Memory B cell (primary cell): ENCODE measurements around the gene RERE.

Experiments
- ATAC-seq: fragments of 150-1000 bp; cut with Tn5 transposase; 2 replicates; pipeline ENCODE4 v1.10.0; 2021; ENCODE audit warnings: low read depth, mild to moderate bottlenecking, moderate library complexity
- DNase-seq, 2 donors: peaks; one replicate each; pipeline ENCODE4 v3.0.0; 2022; ENCODE audit warnings: low spot score in 2 of 2
- H3K27ac Mint-ChIP-seq: one replicate; pipeline ENCODE4 v1.8.0; 2022; ENCODE audit warnings: mild to moderate bottlenecking, moderate library complexity, mixed read lengths
- H3K27me3 Mint-ChIP-seq: one replicate; pipeline ENCODE4 v1.8.0; 2022; ENCODE audit warnings: mixed read lengths
- H3K36me3 Mint-ChIP-seq: one replicate; pipeline ENCODE4 v1.8.0; 2022; ENCODE audit warnings: mild to moderate bottlenecking, mixed read lengths
- H3K4me1 Mint-ChIP-seq: one replicate; pipeline ENCODE4 v1.8.0; 2022; ENCODE audit warnings: mixed read lengths
- H3K4me3 Mint-ChIP-seq: one replicate; pipeline ENCODE4 v1.8.0; 2022; ENCODE audit warnings: mild to moderate bottlenecking, moderate library complexity, mixed read lengths
- H3K9me3 Mint-ChIP-seq: one replicate; pipeline ENCODE4 v1.8.0; 2022; ENCODE audit warnings: mixed read lengths

The RERE gene

DNA sequence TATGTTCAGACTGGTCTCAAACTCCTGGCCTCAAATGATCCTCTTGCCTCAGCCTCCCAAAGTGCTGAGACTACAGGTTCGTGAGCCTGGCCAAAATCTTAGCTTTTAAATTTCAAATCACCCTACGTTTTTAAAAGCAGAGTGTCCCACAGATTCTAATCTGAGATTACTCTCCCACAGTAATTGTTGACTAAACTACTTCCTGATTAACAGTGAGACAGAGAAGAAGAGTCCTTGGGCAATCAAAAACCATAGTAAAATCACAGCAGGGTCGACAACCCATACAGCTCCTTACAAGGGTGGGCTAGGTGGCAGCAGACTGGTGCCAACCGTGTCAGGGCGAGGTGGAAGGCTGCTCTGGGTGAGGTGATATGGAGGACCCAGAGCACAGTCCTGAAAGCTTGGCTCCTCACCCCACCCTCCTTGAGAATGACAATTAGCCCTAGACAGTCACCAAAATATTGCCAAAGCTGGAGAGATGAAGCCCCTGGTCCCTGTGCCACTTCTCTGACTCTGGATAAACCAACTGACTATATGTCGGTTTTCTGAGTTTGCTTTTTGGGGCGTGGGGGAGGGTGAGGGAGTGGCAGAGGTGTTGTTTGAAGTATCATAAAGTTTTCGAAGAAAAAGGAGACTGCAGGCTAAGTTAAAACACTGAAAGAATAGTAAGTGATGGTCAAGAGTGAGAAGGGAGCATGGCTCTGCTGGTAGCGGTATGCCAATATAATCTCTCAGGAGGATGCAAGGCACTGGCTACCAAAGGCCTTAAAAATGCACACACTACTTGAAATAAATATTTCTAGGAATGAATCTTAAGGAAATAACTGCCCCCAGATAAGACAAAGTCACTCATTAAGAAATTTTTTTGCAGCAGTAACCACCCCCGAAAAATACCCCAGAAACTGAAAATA lies 412.7 kb downstream of the RERE start:
- Mint-ChIP-seq H3K27me3 (no peaks in the 10 kb centered on the region), H3K4me1 (peaks cover 16% of the 10 kb centered on the region), H3K36me3 (peaks cover 13% of the 10 kb centered on the region), H3K27ac (peak overlapping the region; percentile 38), H3K4me3 (no peak overlapping the region), H3K9me3 (no peaks in the 10 kb centered on the region)
- no peak for DNase-seq
- ATAC-seq, result no peak

DNA sequence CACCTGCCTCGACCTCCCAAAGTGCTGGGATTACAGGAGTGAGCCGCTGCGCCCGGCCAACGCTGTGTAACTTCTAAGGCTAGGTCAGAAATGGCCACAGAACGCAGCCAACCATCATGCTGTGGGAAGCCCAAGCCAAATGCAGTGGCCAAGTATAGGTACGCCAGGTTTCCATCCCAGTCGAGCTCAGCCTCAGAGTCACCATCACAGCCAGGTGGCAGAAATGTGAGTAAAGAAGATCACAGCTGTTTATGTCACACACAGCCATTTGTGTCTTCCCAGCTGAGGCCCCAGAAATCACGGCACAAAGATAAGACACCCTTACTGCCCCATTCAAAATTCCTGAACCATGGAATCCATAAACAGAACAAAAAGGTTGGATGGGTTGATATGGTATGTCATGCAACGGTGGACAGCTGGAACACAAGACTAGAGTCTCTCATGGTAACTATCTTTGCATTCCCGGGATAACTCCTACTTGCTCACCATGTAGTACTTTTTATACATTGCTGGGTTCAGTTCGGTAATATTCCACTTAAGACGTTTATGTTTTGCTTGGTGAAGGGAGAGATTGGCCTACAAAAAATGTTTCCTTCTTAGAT lies 415.2 kb downstream of the RERE start:
- Mint-ChIP-seq H3K4me1 (peaks cover 22% of the 10 kb centered on the region), H3K27ac (no peak overlapping the region), H3K36me3 (peaks cover 19% of the 10 kb centered on the region), H3K27me3 (no peaks in the 10 kb centered on the region), H3K4me3 (no peak overlapping the region), H3K9me3 (no peaks in the 10 kb centered on the region)
- no peak for ATAC-seq
- DNase-seq, result no peak

DNA sequence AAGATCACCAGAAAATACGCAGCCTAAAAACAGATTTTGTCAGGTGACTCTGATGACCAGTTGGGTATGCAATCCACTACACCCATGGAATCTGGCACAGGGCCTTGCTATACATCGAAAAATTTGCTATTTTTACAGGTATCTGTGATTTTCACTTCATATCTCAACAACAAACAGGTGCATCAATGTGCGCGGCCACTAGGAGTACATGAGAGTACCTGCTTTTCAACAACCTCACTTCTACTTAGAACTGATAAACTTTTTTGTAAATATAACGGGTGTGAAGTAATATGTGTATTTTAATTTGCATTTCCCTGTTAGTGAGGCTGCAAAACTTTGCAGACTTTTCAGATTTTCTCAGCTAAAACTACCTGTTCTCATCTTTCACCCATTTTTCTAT lies 418.8 kb downstream of the RERE start:
- peaks cover 17% of the 10 kb centered on the region for H3K36me3 Mint-ChIP-seq
- H3K9me3 Mint-ChIP-seq, result no peaks in the 10 kb centered on the region
- ATAC-seq (no peak), DNase-seq (no peak)
- no peaks in the 10 kb centered on the region for H3K27me3 Mint-ChIP-seq
- no peak overlapping the region for H3K4me3 Mint-ChIP-seq
- peaks cover 39% of the 10 kb centered on the region for H3K4me1 Mint-ChIP-seq
- H3K27ac Mint-ChIP-seq, result peak overlapping the region; percentile 81

DNA sequence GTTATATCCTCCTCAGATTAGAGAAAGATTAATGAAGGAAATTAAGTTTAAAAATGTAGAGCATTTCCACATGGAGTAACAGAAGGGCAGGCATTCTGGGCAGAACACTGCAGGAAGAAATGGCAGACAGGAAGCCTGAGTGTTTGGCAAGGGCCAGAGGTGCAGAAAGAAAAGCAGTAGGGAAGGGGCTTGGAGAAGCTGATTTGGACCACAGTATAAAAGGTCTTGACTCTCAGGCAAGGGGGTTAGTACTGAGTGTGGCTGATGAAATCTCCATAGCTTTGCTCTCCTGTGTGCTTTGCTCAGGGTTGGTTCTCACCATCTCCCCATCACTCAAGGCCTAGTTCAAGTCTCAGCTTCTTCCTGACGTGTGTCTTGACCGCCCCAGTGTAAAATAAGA lies 419.4 kb downstream of the RERE start:
- Mint-ChIP-seq H3K27me3 (no peaks in the 10 kb centered on the region), H3K9me3 (no peaks in the 10 kb centered on the region), H3K4me1 (peaks cover 40% of the 10 kb centered on the region), H3K27ac (peak overlapping the region; percentile 81), H3K36me3 (peaks cover 17% of the 10 kb centered on the region), H3K4me3 (no peak overlapping the region)
- DNase-seq, result no peak
- no peak for ATAC-seq

DNA sequence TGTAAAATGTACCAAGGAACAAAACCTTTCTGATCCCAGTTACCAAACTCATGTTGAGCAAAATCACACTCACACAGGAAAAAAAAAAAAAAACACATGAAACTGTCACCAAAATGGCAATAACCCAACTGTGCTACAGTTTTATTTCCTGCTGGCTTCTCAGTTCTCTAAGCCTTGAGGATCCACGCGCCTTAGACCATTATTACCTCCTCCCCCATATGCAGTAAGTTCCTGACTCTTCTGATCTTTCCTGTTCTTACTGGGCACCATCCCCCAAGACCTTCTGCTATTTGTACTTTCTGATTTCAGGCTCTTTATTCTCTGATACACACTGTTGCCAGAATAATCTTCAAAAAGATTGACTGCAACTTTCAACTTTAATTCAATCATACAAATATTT lies 419.9 kb downstream of the RERE start:
- Mint-ChIP-seq H3K4me3 (peak overlapping the region; percentile 25), H3K4me1 (peaks cover 44% of the 10 kb centered on the region), H3K36me3 (peaks cover 16% of the 10 kb centered on the region), H3K27ac (peak overlapping the region; percentile 81), H3K9me3 (no peaks in the 10 kb centered on the region), H3K27me3 (no peaks in the 10 kb centered on the region)
- ATAC-seq (no peak), DNase-seq (no peak)

DNA sequence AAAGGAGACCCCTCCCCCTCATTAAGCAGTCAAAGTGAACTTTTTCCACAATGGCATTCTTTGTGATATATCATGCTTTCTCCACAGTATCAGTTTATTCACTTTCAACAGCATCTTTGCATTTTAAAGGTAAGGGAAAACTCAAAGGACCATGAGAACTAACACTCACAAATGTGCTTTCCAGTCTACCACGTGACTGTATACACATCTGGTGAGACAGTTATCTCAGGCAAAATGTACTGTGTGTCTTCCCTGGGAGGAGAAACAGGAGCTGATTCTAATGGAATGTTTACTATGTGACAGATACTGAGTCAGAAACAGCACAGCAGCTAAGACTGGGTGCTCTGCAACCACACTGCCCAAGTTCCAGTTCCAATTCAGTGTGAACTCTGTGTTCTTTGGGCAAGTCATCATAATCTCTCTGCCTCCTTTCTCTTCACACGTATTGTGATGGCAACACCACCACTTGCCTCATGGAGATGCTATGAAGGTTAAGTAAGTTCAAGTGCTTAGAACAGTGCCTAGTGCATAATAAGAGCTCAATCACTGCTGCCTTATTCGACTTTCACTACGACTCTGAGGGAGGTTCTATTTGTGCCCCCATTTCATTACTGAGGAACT lies 420.5 kb downstream of the RERE start:
- Mint-ChIP-seq H3K4me3 (peak overlapping the region; percentile 30), H3K27ac (peak overlapping the region; percentile 81), H3K9me3 (no peaks in the 10 kb centered on the region), H3K36me3 (peaks cover 16% of the 10 kb centered on the region), H3K27me3 (no peaks in the 10 kb centered on the region), H3K4me1 (peaks cover 48% of the 10 kb centered on the region)
- DNase-seq, result no peak
- no peak for ATAC-seq

DNA sequence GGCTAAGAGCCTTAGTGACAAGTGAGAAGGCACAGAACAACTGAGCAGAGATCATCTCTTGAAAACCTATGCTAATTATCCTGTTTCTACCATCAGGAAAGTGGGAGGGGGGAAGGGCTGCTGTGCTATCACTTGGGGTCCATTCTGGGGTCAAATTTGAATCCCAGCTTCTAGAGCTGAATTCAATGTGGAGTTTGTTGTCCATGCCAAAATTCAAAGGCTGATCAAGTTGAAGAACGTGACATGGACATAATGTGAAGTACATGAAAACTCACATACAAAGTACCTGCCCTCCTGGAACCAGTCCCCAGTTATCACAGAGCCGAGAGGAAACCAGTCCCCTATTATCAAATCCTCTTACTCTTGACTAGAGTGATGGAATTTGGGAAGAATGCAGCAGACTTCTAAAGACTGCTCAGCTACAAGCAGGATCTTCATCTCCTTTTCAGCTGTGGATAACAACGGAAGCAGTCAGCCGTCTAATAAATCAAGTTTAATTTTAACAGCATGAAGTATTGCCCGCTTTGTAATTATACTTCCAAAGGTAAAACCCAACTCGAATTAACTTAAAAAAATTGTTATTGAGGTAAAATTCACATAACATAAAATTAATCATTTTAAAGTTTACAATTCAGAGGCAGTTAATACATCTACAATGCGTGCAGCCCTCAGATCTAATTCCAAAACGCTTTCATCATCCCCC lies 421.2 kb downstream of the RERE start:
- DNase-seq (no peak), ATAC-seq (no peak)
- Mint-ChIP-seq H3K4me3 (peak overlapping the region; percentile 69), H3K36me3 (peaks cover 18% of the 10 kb centered on the region), H3K4me1 (peaks cover 50% of the 10 kb centered on the region), H3K27ac (peak overlapping the region; percentile 81), H3K27me3 (no peaks in the 10 kb centered on the region), H3K9me3 (no peaks in the 10 kb centered on the region)

DNA sequence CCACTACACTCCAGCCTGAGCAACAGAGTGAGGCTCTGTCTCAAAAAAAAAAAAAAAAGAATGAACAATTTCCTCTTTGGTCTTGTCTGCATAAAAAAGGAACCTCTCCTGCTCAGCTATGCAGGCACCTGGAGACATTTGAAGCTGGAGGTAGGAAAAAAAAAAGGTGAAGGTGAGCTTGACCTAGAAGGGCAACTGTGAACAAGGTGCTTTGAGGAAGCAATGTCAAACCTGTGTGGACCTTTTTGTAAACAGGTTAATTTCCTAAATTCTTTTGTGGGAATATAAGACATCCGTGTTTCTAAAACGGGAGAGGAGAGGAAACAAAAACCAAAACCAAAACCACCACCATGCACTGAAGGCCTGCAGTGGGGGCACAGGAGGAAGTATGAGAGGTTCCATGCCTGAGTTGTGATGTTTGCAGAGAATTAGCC lies 422.0 kb downstream of the RERE start:
- DNase-seq (peak; percentile 26 to 41), ATAC-seq (peak; percentile 86)
- H3K27ac Mint-ChIP-seq, result peak overlapping the region; percentile 36
- no peaks in the 10 kb centered on the region for H3K27me3 Mint-ChIP-seq
- no peaks in the 10 kb centered on the region for H3K9me3 Mint-ChIP-seq
- peaks cover 23% of the 10 kb centered on the region for H3K36me3 Mint-ChIP-seq
- H3K4me1 Mint-ChIP-seq, result peaks cover 57% of the 10 kb centered on the region
- H3K4me3 Mint-ChIP-seq, result peak overlapping the region; percentile 69

DNA sequence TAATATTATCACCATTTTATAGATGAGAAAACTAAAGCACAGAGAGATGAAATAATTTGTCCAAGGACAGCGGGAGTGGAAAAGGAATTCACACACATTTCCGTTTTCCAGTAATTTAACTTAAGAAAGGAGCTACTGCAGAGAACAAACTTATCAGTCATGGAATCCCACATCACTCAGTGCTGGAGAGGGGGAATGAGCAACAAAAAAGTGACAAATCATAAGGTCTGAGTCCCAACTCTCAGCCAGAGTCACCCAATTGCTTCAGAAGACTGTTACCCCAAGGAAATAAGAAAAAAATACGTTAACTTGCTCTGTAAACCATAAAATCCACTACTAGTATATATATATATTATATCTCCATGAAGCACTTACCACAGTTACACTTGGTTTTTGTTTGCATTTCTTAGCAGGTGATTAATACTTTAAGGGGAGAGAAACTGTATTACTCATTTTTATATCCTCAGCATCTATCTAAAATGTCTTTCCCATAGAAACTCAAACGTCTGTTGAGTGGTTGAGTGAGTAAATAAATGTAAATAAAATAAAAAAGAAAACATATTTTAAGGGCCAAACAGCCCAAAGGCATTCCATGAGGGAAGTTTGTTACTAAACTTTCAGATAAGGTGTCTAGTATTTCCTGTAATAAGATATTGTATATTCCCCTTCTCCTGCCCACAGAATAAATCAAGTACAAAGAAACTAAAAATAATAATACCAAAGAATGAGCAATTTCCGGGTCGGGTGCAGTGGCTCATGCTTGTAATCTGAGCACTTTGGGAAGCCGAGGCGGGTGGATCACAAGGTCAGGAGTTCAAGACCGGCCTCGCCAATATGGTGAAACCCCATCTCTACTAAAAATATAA lies 422.8 kb downstream of the RERE start:
- Mint-ChIP-seq H3K9me3 (no peaks in the 10 kb centered on the region), H3K27me3 (no peaks in the 10 kb centered on the region), H3K4me1 (peaks cover 61% of the 10 kb centered on the region), H3K4me3 (peak overlapping the region; percentile 69), H3K27ac (peak overlapping the region; percentile 36), H3K36me3 (peaks cover 27% of the 10 kb centered on the region)
- no peak for ATAC-seq
- DNase-seq, result no peak

DNA sequence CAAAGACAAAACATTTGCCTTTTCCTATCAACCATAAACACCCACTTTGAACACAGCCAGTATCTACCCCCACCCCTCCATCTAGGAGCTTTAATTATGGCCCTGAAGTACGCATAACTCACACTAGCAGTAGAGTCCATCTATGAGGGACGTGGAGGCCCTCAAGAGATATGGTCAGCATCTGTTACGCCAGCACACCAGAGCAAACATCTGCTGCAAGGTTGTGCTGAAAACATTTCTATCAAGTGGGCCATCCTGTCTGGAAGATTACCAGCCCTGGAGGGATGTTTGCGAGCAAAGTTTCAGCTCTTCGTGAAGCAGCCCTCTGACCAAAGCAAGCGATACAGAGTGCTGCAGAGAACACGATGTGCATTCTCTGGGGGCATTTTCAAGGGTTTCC lies 424.9 kb downstream of the RERE start:
- Mint-ChIP-seq H3K27me3 (no peaks in the 10 kb centered on the region), H3K9me3 (no peaks in the 10 kb centered on the region), H3K4me1 (peaks cover 53% of the 10 kb centered on the region), H3K4me3 (no peak overlapping the region), H3K27ac (no peak overlapping the region), H3K36me3 (peaks cover 21% of the 10 kb centered on the region)
- ATAC-seq, result no peak
- DNase-seq, result no peak

DNA sequence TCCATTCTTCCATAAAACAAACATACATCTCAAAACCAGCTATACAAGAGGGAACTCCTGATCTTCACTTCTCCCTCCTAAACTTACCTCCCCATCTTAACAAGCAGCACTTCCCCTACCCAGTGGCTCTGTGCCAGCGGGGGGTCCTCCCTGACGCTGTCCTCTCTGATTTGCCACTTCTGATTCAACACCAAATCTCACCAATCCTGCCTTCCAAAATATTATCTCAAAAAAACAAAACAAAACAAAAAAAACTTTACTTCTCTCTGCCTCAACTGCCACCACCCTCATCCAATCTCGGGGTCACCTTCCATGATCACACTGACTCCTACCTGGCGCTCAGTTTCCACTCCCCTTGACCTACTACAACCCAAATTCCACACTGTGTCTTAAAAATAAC lies 426.7 kb downstream of the RERE start:
- peaks cover 49% of the 10 kb centered on the region for H3K4me1 Mint-ChIP-seq
- H3K27me3 Mint-ChIP-seq, result no peaks in the 10 kb centered on the region
- no peaks in the 10 kb centered on the region for H3K9me3 Mint-ChIP-seq
- H3K27ac Mint-ChIP-seq, result peak overlapping the region; percentile 67
- no peak for ATAC-seq
- H3K4me3 Mint-ChIP-seq, result no peak overlapping the region
- no peak for DNase-seq
- peaks cover 23% of the 10 kb centered on the region for H3K36me3 Mint-ChIP-seq

DNA sequence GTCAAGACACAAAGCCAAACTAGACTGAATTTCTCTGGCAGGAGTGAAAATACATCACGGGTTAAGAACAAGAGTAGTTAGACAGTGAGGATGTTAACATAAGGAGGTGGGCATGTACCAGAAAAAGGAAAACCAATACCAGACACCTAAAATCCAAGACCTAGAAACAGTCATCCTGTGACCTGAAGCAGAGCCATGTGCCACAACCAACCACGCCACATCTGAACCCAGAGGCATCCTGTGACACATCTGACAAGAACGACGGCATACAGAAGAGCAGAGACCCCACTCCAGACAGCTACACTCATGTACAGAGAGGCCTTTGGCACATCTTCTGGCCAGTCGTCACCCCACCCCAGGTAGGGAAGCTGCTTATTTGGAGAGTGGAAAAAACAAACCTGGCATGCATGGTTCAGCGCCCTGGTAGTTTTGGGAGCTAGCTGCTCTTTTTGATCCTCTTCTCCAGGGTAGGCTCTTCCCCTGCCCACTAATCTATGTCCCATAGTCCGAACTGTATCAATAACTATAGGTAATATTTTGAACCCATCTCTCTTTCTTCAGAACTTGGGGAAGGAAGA lies 427.4 kb downstream of the RERE start:
- Mint-ChIP-seq H3K4me1 (peaks cover 49% of the 10 kb centered on the region), H3K9me3 (no peaks in the 10 kb centered on the region), H3K4me3 (no peak overlapping the region), H3K36me3 (peaks cover 22% of the 10 kb centered on the region), H3K27me3 (no peaks in the 10 kb centered on the region), H3K27ac (peak overlapping the region; percentile 67)
- DNase-seq (no peak), ATAC-seq (no peak)
